ACC112 (cell line): ENCODE data around the gene PSMA5.

Experiments
- H2AFZ ChIP-seq: fragments of 200-600 bp; sonication (generic); one replicate; pipeline ENCODE4 v1.6.0; 2017; ENCODE audit warnings: antibody characterized with exemption, low read length; ENCODE audit not compliant: unreplicated experiment
- H3K27ac ChIP-seq: fragments of 200-600 bp; sonication (generic); 2 replicates; pipeline ENCODE4 v1.5.1; 2014; ENCODE audit warnings: low read depth, mild to moderate bottlenecking, antibody characterized with exemption, low read length, moderate library complexity
- H3K27me3 ChIP-seq: fragments of 200-600 bp; sonication (generic); 2 replicates; pipeline ENCODE4 v1.6.1; 2014; ENCODE audit warnings: mild to moderate bottlenecking, antibody characterized with exemption, low read length, moderate library complexity, mixed read lengths; ENCODE audit not compliant: insufficient read depth
- H3K36me3 ChIP-seq: fragments of 200-600 bp; sonication (generic); 2 replicates; pipeline ENCODE4 v1.6.1; 2016; ENCODE audit warnings: mild to moderate bottlenecking, antibody characterized with exemption, low read length, moderate library complexity, mixed read lengths; ENCODE audit not compliant: insufficient read depth
- H3K4me1 ChIP-seq: fragments of 200-600 bp; sonication (generic); one replicate; pipeline ENCODE4 v1.6.1; 2016; ENCODE audit warnings: low read length, mixed read lengths; ENCODE audit not compliant: insufficient read depth, unreplicated experiment, control insufficient read depth
- H3K4me3 ChIP-seq: fragments of 200-600 bp; sonication (generic); 2 replicates; pipeline ENCODE4 v1.5.1; 2014; ENCODE audit warnings: mild to moderate bottlenecking, low read depth, low read length
- H3K79me2 ChIP-seq: fragments of 200-600 bp; sonication (generic); one replicate; pipeline ENCODE4 v1.6.0; 2016; ENCODE audit warnings: low read length; ENCODE audit not compliant: control insufficient read depth, unreplicated experiment, insufficient read depth

Gene PSMA5

GRCh38 chr1:109432336-109432735 is 6.1 kb upstream of the PSMA5 start:
- Histone ChIP-seq H3K4me3 (no peak overlapping the region), H3K27ac (no peak overlapping the region), H3K27me3 (no peaks in the 10 kb centered on the region), H2AFZ (no peak overlapping the region), H3K36me3 (no peaks in the 10 kb centered on the region), H3K79me2 (peaks cover 6% of the 10 kb centered on the region), H3K4me1 (peaks cover 8% of the 10 kb centered on the region)

- Histone ChIP-seq H3K27me3 (no peaks in the 10 kb centered on the region), H3K4me3 (peak overlapping the region; percentile 92), H3K36me3 (no peaks in the 10 kb centered on the region), H2AFZ (peak overlapping the region; percentile 38), H3K4me1 (peaks cover 20% of the 10 kb centered on the region), H3K79me2 (peaks cover 44% of the 10 kb centered on the region), H3K27ac (peak overlapping the region; percentile 86)
Measured at GRCh38 chr1:109427171-109427467, 871 bp upstream of the PSMA5 start.

DNA sequence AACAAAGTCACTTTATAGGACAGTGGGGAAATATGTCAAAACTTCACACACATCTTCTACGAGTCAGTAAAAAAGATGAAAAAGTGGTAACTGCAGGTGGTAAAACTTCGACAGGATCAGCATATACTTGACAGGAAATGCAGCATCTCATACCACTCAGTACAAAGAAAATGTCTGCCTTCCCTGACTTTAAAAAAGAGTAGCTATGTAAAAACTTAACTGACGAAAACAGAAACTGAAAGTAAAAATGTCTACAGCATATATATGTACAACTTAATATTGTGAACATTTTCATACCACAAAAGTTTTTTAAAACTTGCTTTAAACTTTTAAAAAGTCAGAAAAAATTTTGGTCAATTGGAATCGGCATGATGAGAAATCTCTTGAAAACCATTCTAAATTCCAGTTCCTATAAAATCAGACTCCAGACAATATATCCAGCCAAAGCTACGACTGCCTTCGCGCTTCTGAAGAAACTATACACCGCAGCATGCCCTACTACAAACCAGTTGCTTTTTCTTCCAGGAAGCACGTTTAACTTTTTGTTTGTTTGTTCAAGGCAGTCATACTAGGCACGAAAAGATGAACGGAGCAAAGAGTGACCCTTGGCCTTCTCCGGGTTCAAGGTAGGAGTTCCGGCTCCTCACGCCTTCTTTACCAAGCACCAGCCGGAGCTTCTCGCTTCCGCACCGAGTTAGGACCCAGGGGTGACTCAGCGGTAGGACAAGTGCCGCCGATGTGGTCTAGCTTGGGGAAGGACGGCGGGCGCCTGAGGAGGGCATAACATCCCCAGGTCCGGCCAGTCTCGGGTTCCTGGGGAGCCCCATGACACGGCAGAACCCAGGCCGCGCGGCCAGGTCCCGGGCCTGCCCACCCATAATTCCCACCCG is 612 bp downstream of the PSMA5 start:
- peaks cover 4% of the 10 kb centered on the region; the same call in 1 of the 2 replicates for H3K36me3 ChIP-seq
- H2AFZ ChIP-seq: peak overlapping the region; percentile 33
- H3K27ac ChIP-seq: peak overlapping the region; percentile 86
- H3K79me2 ChIP-seq: peaks cover 57% of the 10 kb centered on the region
- peak overlapping the region; percentile 92 for H3K4me3 ChIP-seq
- H3K27me3 ChIP-seq: no peaks in the 10 kb centered on the region
- H3K4me1 ChIP-seq: peaks cover 20% of the 10 kb centered on the region

DNA sequence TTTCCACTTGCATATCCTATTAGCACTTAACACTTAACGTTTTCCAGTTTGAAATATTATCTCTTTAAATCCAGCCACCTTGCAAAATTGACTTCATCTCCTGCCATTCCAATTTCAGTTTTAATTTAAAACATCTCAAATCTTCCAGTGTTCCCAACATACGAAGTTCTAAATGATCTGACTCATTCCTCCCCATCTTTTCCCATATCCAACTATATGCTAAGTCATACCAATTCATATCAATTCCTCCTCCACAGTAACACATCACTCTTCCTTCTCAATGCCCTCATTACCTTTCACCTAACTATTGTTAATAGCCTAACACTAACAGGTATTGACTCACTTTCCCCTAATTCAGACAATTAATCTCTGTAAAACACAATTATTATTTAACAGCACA is 2.8 kb downstream of the PSMA5 start:
- H3K79me2 ChIP-seq: peaks cover 64% of the 10 kb centered on the region
- no peaks in the 10 kb centered on the region for H3K27me3 ChIP-seq
- peak overlapping the region; percentile 33 for H3K4me3 ChIP-seq
- H3K4me1 ChIP-seq: peaks cover 20% of the 10 kb centered on the region
- H3K36me3 ChIP-seq: peaks cover 14% of the 10 kb centered on the region; the same call in 1 of the 2 replicates
- H3K27ac ChIP-seq: 0 out of 2 replicates have a peak overlapping the region, but pooled peaks have one; percentile 0
- H2AFZ ChIP-seq: no peak overlapping the region

DNA sequence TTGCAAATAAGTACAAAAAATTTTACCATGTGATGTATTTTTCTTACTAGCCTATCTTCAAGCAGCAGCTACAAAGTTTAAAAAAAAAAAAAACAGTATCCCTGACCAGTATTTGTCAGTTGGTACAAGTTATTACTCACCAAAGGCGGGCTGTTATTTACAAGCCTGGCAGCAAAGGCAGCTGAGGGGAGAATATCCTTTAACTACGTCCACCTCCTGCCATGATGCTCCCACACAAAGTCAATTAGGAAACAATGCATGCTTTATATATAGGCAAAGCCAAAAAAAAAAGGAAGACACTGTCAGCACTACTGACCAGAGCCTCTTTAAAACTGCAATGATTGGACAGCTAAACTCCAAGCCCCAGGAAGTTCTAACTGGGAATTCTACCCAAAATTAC is 13.7 kb downstream of the PSMA5 start:
- peaks cover 30% of the 10 kb centered on the region for H3K79me2 ChIP-seq
- H3K36me3 ChIP-seq: peaks cover 43% of the 10 kb centered on the region
- no peaks in the 10 kb centered on the region for H3K4me1 ChIP-seq
- H3K27ac ChIP-seq: no peak overlapping the region
- H3K4me3 ChIP-seq: no peak overlapping the region
- no peak overlapping the region for H2AFZ ChIP-seq
- H3K27me3 ChIP-seq: no peaks in the 10 kb centered on the region

GRCh38 chr1:109404838-109405237 is 21.4 kb downstream of the PSMA5 start:
- no peak overlapping the region for H3K4me3 ChIP-seq
- no peak overlapping the region for H3K27ac ChIP-seq
- no peak overlapping the region for H2AFZ ChIP-seq
- H3K79me2 ChIP-seq: peaks cover 9% of the 10 kb centered on the region
- no peaks in the 10 kb centered on the region for H3K27me3 ChIP-seq
- peaks cover 17% of the 10 kb centered on the region for H3K36me3 ChIP-seq
- H3K4me1 ChIP-seq: no peaks in the 10 kb centered on the region

DNA sequence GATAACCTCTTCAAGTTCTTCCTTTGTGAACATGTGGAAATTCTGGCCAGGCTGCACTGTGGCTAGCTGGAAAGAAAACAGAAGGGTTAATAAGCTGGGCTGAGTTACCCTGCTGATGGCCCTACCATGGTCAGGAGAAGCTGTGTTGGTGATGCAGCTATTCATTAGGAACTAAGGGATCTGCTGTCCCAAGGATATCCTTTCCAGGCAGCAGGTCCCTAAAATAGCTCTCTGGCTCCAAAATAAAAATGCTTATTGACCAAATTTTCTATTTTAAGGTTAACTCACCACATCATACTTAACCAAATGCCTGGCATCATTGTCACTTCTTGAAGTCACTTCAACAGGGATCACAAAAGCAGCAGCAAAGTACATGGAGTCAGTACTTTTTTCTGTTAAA is 24.2 kb downstream of the PSMA5 start:
- Histone ChIP-seq H3K4me3 (no peak overlapping the region), H3K4me1 (peaks cover 4% of the 10 kb centered on the region), H3K79me2 (no peaks in the 10 kb centered on the region), H3K36me3 (peaks cover 13% of the 10 kb centered on the region), H3K27ac (no peak overlapping the region), H3K27me3 (no peaks in the 10 kb centered on the region), H2AFZ (no peak overlapping the region)

- peaks cover 3% of the 10 kb centered on the region for H3K79me2 ChIP-seq
- no peak overlapping the region for H2AFZ ChIP-seq
- H3K27me3 ChIP-seq: no peaks in the 10 kb centered on the region
- no peak overlapping the region for H3K4me3 ChIP-seq
- peaks cover 8% of the 10 kb centered on the region for H3K4me1 ChIP-seq
- no peak overlapping the region for H3K27ac ChIP-seq
- H3K36me3 ChIP-seq: peaks cover 7% of the 10 kb centered on the region
Measured at GRCh38 chr1:109400035-109400655, 26.1 kb downstream of the PSMA5 start.

- Histone ChIP-seq H3K27me3 (no peaks in the 10 kb centered on the region), H3K36me3 (no peaks in the 10 kb centered on the region; the same call in 1 of the 2 replicates), H2AFZ (no peak overlapping the region), H3K4me3 (no peak overlapping the region), H3K79me2 (peaks cover 3% of the 10 kb centered on the region), H3K4me1 (peaks cover 10% of the 10 kb centered on the region), H3K27ac (no peak overlapping the region)
Measured at GRCh38 chr1:109399326-109399957, 26.8 kb downstream of the PSMA5 start.

DNA sequence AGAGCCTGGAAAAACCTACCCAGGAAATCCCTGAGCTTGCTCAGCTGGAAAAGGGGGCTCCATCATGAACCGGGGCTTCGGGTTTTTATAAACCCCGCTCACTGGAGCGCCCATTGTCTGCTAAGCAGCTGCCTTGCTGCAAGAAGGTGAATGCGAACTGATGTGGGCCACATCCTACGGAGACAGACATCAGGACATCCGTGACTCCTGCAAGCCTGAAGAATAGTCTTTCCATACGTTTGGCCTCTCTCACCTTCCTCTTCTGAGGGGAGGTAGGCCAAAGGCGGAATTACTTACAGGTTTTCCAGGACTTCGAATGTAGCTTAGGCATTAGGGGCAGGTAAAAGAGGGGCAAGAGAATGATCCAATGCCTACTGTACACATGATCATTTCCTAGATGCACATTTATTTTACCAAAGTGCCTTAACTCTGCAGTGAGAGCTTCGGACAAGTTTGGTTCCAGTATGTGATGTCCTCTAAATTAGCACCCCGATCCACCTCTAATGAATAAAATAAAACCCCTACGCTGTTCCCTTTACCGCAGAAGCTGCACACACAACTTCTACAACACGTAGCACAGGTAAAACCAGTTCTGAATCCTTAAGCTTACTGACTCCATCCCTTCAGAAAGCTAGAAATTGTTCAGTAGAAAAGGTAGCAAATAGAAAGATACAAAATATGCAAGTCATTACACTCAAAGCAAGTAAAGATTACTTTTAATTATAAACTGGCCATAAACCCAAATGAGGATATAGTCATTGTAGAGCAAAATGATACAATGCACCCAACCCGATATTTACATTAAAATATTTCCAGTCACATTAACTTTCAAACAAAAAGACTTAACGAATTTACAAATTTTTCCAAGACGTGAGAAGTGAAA is 27.7 kb downstream of the PSMA5 start:
- Histone ChIP-seq H3K36me3 (no peaks in the 10 kb centered on the region; the same call in 1 of the 2 replicates), H3K4me1 (peaks cover 14% of the 10 kb centered on the region), H3K79me2 (peaks cover 3% of the 10 kb centered on the region), H3K4me3 (peak overlapping the region; percentile 76), H3K27me3 (no peaks in the 10 kb centered on the region), H3K27ac (no peak overlapping the region), H2AFZ (peak overlapping the region; percentile 57)
